NCI-H446 (cell line): ENCODE data around the gene CYB5R4.
"Not testable (repeated sequence)": the region's sequence is repeated elsewhere in the genome, so short reads cannot be mapped to it uniquely, and the experiment has no call there.

Source experiments
- DNase-seq, 2 experiments: peaks; one replicate each; lab custom pipeline; 2025; lab: John Stamatoyannopoulos, UW

Gene CYB5R4

GRCh38 chr6:83911278-83911677 is 51.8 kb downstream of the CYB5R4 start:
- no peak for DNase-seq

GRCh38 chr6:83914953-83915352 is 55.5 kb downstream of the CYB5R4 start:
- DNase-seq: no peak

GRCh38 chr6:83917001-83917400 is 57.5 kb downstream of the CYB5R4 start:
- DNase-seq: no peak

- DNase-seq: no peak
Measured at GRCh38 chr6:83920017-83920416, 60.5 kb downstream of the CYB5R4 start.

- DNase-seq: no peak
Measured at GRCh38 chr6:83921315-83921714, 61.8 kb downstream of the CYB5R4 start.

GRCh38 chr6:83927470-83927869 is 68.0 kb downstream of the CYB5R4 start:
- no peak for DNase-seq

GRCh38 chr6:83928286-83928685 is 68.8 kb downstream of the CYB5R4 start:
- no peak for DNase-seq

- DNase-seq: not testable (repeated sequence)
Measured at GRCh38 chr6:83946201-83946833, 86.8 kb downstream of the CYB5R4 start.

- not testable (repeated sequence) for DNase-seq
Measured at GRCh38 chr6:83947983-83948382, 88.5 kb downstream of the CYB5R4 start.

- DNase-seq: no peak
Measured at GRCh38 chr6:83948851-83949250, 89.4 kb downstream of the CYB5R4 start.

- DNase-seq: not testable (repeated sequence)
Measured at GRCh38 chr6:83951423-83951822, 91.9 kb downstream of the CYB5R4 start.

- no peak for DNase-seq
Measured at GRCh38 chr6:83952830-83953229, 93.3 kb downstream of the CYB5R4 start.

- no peak for DNase-seq
Measured at GRCh38 chr6:83954371-83954770, 94.9 kb downstream of the CYB5R4 start.

GRCh38 chr6:83958241-83958685 is 98.8 kb downstream of the CYB5R4 start:
- no peak for DNase-seq

GRCh38 chr6:83960664-83961063 is 101.2 kb downstream of the CYB5R4 start:
- DNase-seq: no peak

GRCh38 chr6:83962582-83962981 is 103.1 kb downstream of the CYB5R4 start:
- DNase-seq: no peak

- no peak for DNase-seq
Measured at GRCh38 chr6:83966539-83966938, 107.0 kb downstream of the CYB5R4 start.

- DNase-seq: no peak
Measured at GRCh38 chr6:83970582-83970981, 111.1 kb downstream of the CYB5R4 start.

- DNase-seq: no peak
Measured at GRCh38 chr6:83974409-83975050, 115.0 kb downstream of the CYB5R4 start.

- no peak for DNase-seq
Measured at GRCh38 chr6:83976037-83976755, 116.7 kb downstream of the CYB5R4 start.

- no peak for DNase-seq
Measured at GRCh38 chr6:83976871-83977270, 117.4 kb downstream of the CYB5R4 start.

GRCh38 chr6:83978324-83978734 is 118.8 kb downstream of the CYB5R4 start:
- no peak for DNase-seq

GRCh38 chr6:83978997-83979396 is 119.5 kb downstream of the CYB5R4 start:
- no peak for DNase-seq
